Adipocyte (in vitro differentiated cells): ENCODE measurements around the gene ABAT.
"Not testable (repeated sequence)": the region's sequence is repeated elsewhere in the genome, so short reads cannot be mapped to it uniquely, and the experiment has no call there.

Source experiments
- DNase-seq: peaks from one replicate; pipeline ENCODE4 v3.0.0-alpha.2; 2015; ENCODE audit warnings: low read depth
- H3K27me3 ChIP-seq: replicated peaks from 2 replicates; pipeline ENCODE4 v1.7.0; 2013; ENCODE audit warnings: mild to moderate bottlenecking, low read length, moderate library complexity; ENCODE audit not compliant: control insufficient read depth, insufficient read depth
- H3K36me3 ChIP-seq: 2 replicates; pipeline ENCODE4 v1.7.0; 2013; ENCODE audit warnings: low read length, mild to moderate bottlenecking, moderate library complexity; ENCODE audit not compliant: control insufficient read depth, insufficient read depth, severe bottlenecking
- H3K4me1 ChIP-seq: 2 replicates; pipeline ENCODE4 v1.7.0; 2013; ENCODE audit warnings: mild to moderate bottlenecking, low read length, moderate library complexity; ENCODE audit not compliant: control insufficient read depth, insufficient read depth
- H3K4me3 ChIP-seq: 2 replicates; pipeline ENCODE4 v1.7.0; 2013; ENCODE audit warnings: mild to moderate bottlenecking, low read length, moderate library complexity
- H3K9ac ChIP-seq: 2 replicates; pipeline ENCODE4 v1.7.0; 2013; ENCODE audit warnings: mild to moderate bottlenecking, low read length, moderate library complexity
- H3K9me3 ChIP-seq: 2 replicates; pipeline ENCODE4 v1.7.0; 2013; ENCODE audit warnings: mild to moderate bottlenecking, low read length, moderate library complexity; ENCODE audit not compliant: control insufficient read depth

Gene ABAT

DNA sequence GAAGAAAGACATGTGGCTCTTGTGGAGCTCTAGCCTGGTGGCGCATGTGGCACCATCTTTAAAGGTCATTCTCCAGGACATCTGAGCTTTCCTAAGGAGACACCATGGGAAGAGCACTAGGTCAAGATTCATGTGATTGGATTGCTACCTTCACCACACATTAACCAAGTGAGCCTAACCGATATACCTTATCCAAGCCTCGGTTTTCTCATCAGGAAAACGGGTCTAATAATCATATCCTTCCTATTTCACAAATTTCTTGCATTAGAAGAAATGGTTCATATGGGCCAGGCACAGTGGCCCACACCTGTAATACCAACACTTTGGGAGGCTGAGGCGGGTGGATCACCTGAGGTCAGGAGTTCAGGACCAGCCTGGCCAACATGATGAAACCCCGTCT lies 64.7 kb downstream of the ABAT start:
- no peak overlapping the region for H3K9ac ChIP-seq
- H3K27me3 ChIP-seq = no peaks in the 10 kb centered on the region
- H3K36me3 ChIP-seq = no peaks in the 10 kb centered on the region
- DNase-seq = no peak
- H3K4me1 ChIP-seq = peaks cover 21% of the 10 kb centered on the region
- no peak overlapping the region for H3K4me3 ChIP-seq
- no peaks in the 10 kb centered on the region for H3K9me3 ChIP-seq

DNA sequence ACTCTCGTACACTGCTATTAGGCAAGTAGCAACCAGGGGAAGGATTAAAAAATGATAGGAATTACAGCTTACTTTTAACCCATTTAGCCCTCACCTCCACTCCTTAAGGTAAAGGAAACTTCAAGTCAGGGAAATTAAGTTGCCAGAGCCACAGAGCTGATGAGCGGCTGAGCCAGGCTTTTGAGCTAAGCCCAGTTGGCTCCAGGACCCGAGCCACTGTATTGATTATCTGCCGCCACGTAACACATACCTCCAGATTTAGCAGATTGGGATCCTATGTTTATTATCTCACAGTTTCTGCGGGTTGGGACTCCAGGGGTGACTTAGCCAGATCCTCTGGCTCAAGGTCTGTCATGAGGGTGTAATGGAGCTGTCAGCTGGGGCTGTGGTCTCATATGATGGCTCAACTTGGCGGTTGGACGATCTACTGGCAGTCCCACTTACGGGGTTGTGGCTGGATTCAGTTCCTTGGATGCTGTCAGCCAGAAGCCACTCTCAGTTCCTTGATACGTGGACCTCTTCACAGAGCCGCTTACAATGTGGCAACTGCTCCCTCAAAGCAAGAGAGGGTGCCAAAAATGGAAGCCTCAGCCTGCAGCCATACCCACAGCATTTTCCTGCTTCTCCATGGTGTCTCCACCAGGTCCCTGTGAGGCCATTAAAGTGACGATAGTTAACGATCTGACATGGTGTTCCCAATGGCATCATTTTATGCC lies 65.7 kb downstream of the ABAT start:
- no peaks in the 10 kb centered on the region for H3K36me3 ChIP-seq
- H3K4me1 ChIP-seq = peaks cover 21% of the 10 kb centered on the region
- no peak for DNase-seq
- H3K9me3 ChIP-seq = no peaks in the 10 kb centered on the region
- no peak overlapping the region for H3K9ac ChIP-seq
- H3K4me3 ChIP-seq = no peak overlapping the region
- no peaks in the 10 kb centered on the region for H3K27me3 ChIP-seq

DNA sequence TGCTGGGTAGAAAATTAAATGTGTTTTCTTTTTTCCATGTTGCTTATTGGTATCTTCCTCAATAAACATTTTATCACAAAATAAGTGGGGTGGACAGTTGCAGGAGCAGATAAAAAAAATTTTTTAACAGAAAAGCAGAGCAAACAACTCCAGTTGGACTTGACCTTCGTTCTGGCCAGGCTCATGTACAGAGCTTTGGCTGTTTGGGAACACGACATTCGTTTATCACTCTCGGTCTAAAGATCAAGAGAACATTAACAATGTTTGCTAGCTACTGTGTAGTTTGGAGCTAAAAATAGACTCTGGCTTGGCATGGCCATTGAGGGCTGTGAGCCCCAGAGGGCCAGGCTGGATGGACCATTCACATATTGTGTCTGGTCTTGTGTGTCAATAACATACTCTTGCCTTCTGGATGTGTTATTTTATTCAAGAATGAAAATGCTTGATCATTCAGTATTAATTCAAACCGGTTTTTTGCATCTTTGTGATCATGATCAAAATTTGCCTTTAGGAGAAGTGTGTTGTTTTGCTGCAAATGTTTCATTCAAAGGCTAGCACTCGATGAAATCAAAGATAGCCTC lies 66.4 kb downstream of the ABAT start:
- no peaks in the 10 kb centered on the region for H3K9me3 ChIP-seq
- peaks cover 21% of the 10 kb centered on the region for H3K4me1 ChIP-seq
- no peak overlapping the region for H3K4me3 ChIP-seq
- H3K27me3 ChIP-seq = no peaks in the 10 kb centered on the region
- DNase-seq = no peak
- H3K36me3 ChIP-seq = no peaks in the 10 kb centered on the region
- H3K9ac ChIP-seq = no peak overlapping the region

DNA sequence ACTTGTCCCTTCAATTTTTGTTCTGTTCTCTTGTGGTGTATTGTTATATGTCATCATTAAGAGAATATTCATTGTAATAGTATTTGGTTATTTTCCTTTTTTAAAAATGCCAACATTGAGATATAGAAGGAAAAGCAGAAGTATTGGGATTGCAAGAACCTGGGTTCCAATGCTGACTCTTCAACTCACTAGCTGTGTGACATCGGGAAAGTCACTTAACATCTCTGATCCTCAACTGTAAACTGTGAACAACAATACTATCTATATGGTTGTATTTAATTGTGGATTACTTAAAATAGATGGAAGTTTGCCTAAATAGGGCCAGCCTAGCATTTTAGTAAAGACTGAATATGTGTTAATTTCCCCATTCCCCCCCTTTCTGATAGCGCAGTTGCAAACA lies 67.2 kb downstream of the ABAT start:
- Histone ChIP-seq H3K4me3 (peak overlapping the region; percentile 25), H3K27me3 (no peaks in the 10 kb centered on the region), H3K9me3 (no peaks in the 10 kb centered on the region), H3K4me1 (peaks cover 21% of the 10 kb centered on the region), H3K9ac (no peak overlapping the region), H3K36me3 (no peaks in the 10 kb centered on the region)
- DNase-seq = no peak

DNA sequence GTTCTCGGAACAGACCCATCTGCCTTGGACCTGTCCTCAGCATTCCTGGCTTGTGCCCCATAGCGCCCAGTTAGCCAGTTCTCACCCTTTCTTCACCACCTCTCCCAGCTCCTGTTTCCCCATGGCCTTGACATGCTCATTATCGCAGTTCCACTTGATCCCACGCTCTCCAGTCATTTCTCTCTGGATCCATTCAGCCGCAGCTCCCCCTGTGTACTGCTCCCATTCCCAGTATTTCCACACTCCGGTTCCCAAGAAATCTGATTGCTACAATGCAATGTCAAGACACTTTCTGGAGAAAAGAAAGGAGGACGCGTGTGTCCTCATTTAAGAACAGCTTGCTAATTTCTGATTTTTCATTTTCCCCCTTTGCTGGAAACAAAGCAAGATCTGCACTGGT lies 67.7 kb downstream of the ABAT start:
- peak overlapping the region; percentile 25 for H3K4me3 ChIP-seq
- H3K4me1 ChIP-seq = peaks cover 21% of the 10 kb centered on the region
- no peak for DNase-seq
- H3K27me3 ChIP-seq = no peaks in the 10 kb centered on the region
- H3K9ac ChIP-seq = no peak overlapping the region
- no peaks in the 10 kb centered on the region for H3K9me3 ChIP-seq
- H3K36me3 ChIP-seq = no peaks in the 10 kb centered on the region

DNA sequence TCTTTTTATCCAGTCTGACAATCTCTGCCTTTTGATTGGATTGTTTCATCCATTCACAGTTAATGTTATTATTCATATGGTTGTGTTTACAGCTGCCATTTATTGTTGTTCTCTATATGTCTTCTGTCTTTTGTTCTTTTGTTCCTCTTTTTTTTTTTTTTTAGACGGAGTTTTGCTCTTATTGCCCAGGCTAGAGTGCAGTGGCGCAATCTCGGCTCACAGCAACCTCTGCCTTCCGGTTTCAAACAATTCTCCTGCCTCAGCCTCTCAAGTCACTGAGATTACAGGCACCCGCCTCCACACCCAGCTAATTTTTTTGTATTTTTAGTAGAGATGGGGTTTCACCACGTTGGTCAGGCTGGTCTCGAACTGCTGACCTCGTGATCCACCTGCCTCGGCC lies 74.5 kb downstream of the ABAT start:
- not testable (repeated sequence) for H3K9me3 ChIP-seq, H3K4me1 ChIP-seq, H3K36me3 ChIP-seq, H3K27me3 ChIP-seq, DNase-seq, H3K9ac ChIP-seq, H3K4me3 ChIP-seq

DNA sequence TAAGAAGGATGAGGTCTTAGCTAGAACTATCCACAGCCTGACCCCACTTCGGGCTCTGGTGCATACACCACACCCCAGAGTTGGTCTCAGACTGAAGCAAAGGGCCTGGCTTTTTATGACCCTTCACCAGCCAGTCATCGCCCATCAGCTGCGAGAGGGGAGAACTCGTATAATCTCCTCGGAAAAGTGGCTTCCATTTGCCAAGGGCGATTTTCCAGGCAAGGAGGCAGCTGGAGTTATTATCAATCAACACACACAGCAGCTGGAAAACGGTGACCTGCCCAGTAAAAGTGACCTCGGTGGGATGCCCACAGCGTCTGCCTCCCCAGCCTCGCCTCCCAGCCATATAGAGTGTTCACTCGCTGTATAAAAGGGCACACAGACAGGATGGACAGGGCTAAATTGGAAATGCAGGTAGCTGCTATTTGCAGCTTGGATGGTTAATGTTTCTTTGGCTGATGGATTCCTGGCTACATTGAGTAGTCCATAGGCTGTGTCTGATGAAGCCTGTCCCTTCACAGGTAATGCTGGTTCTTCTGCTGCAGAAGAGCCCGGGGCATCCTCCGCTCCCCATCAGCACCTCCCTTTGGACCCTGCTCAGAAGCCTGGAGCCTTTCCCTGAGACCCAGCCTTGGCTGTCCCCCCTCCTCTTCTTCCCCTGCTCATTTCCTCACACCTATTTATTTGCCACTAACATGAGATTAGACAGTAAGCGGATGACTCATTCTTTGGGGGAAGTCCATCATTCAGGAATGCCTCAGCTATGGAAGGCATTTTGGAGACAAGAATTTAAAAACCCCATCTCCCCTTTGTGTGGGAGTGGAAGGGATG lies 77.3 kb downstream of the ABAT start:
- peaks cover 6% of the 10 kb centered on the region for H3K4me1 ChIP-seq
- no peaks in the 10 kb centered on the region for H3K9me3 ChIP-seq
- H3K4me3 ChIP-seq = no peak overlapping the region
- H3K9ac ChIP-seq = no peak overlapping the region
- no peaks in the 10 kb centered on the region for H3K27me3 ChIP-seq
- DNase-seq = peak; percentile 63
- H3K36me3 ChIP-seq = no peaks in the 10 kb centered on the region

DNA sequence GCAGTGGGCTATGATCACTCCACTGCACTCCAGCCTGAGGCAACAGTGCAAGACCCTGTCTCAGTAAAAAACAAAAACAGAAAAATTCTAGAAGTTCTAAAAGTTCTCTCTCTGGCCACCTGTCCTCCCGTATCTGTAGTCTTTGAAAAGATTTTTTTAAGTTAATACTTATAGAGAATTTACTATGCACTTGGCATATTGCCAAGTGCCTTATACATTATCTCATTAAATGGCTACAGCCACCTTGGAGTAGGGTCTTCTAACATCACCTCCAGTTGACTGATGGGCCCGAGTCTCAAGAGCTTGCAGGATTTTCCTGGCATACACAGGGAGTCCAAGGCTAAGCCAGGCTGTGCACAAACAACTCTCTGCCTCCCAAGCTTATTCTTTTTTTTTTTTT lies 78.3 kb downstream of the ABAT start:
- peaks cover 3% of the 10 kb centered on the region for H3K36me3 ChIP-seq
- no peaks in the 10 kb centered on the region for H3K9me3 ChIP-seq
- H3K4me3 ChIP-seq = no peak overlapping the region
- H3K4me1 ChIP-seq = peaks cover 6% of the 10 kb centered on the region
- DNase-seq = no peak
- H3K27me3 ChIP-seq = no peaks in the 10 kb centered on the region
- no peak overlapping the region for H3K9ac ChIP-seq

DNA sequence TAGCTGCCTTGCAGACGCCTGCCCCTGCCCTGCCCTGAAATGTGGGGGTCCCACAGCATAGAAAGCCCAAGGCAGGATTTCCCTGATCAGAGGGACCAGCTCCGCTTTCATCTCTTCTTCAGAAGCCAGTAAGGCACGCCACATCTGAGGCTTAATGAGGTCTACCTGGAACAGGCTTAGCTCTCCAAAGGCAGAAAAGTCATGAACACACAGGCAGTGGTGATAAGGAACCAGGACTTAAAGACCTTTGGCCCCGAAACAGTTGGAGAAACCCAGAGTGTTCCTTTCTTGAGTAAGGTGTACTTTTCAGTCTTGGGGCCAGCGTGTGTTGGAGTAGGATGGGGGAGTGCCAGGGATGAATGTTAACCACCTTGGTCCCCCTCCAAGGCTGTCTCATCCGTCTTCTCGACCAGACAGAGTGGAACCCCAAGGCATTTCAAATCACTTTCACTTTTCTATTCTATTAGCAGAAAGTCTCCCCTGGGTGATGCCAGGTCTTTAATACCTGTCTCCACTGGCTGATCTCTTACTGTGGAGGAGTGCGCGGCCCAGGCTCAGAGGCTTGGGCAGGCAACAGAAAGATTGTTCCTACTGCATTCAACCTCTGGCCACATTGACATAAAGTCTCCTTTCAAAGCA lies 79.1 kb downstream of the ABAT start:
- Histone ChIP-seq H3K9ac (no peak overlapping the region), H3K27me3 (no peaks in the 10 kb centered on the region), H3K36me3 (peaks cover 6% of the 10 kb centered on the region), H3K4me3 (no peak overlapping the region), H3K4me1 (peaks cover 6% of the 10 kb centered on the region), H3K9me3 (no peaks in the 10 kb centered on the region)
- DNase-seq = no peak

DNA sequence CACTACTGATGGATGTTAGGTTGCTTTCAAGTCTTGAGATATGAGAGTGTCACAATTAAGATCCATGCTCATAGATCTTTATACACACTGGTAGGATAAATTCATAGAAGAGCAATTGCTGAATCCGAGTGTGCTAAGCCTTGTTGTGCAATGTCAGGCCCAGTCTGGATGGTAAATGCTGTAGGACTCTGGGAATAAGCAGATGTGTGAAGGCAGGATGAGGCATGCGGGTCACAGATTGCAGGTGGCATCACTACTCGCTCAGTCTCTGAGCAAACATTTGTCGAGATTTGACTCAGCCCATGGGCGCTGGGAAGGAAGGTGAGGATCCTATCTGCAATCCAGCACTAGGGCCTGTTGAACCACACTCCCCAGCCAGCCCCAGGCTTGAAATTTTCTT lies 82.3 kb downstream of the ABAT start:
- no peaks in the 10 kb centered on the region for H3K27me3 ChIP-seq
- H3K9ac ChIP-seq = no peak overlapping the region
- H3K9me3 ChIP-seq = no peaks in the 10 kb centered on the region
- H3K4me3 ChIP-seq = no peak overlapping the region
- peaks cover 6% of the 10 kb centered on the region for H3K36me3 ChIP-seq
- peaks cover 5% of the 10 kb centered on the region for H3K4me1 ChIP-seq
- no peak for DNase-seq

DNA sequence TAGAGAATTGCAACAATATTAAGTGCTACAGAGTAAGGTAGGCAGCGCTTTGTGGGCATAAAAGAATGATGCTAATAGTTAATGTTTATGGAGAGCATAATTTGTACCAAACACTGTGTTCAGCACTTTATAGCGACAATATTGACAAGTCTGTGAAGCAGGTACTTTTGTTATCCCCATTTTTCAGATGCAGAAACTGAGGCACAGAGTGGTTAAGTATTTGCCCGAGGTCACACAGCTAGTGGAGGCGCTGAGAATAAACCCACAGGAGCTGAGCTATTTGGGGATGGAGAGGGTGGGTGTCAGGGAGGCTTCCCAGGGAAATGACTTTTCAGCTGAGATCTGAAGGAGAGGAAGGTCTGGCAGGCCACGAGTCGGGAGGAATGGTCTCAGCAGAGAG lies 83.6 kb downstream of the ABAT start:
- no peak overlapping the region for H3K9ac ChIP-seq
- DNase-seq = no peak
- no peak overlapping the region for H3K4me3 ChIP-seq
- peaks cover 6% of the 10 kb centered on the region for H3K36me3 ChIP-seq
- H3K27me3 ChIP-seq = no peaks in the 10 kb centered on the region
- H3K9me3 ChIP-seq = no peaks in the 10 kb centered on the region
- H3K4me1 ChIP-seq = no peaks in the 10 kb centered on the region
